ENCODE measurements around the gene TXNDC16.

Gene TXNDC16

GRCh38 chr14:52551696-52552062 is 626 bp downstream of the TXNDC16 start:
- TF ChIP-seq, protein P1, sequence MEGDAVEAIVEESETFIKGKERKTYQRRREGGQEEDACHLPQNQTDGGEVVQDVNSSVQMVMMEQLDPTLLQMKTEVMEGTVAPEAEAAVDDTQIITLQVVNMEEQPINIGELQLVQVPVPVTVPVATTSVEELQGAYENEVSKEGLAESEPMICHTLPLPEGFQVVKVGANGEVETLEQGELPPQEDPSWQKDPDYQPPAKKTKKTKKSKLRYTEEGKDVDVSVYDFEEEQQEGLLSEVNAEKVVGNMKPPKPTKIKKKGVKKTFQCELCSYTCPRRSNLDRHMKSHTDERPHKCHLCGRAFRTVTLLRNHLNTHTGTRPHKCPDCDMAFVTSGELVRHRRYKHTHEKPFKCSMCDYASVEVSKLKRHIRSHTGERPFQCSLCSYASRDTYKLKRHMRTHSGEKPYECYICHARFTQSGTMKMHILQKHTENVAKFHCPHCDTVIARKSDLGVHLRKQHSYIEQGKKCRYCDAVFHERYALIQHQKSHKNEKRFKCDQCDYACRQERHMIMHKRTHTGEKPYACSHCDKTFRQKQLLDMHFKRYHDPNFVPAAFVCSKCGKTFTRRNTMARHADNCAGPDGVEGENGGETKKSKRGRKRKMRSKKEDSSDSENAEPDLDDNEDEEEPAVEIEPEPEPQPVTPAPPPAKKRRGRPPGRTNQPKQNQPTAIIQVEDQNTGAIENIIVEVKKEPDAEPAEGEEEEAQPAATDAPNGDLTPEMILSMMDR (IDR thresholded peaks at IDR 0.05; ENCODE audit: borderline replicate concordance, insufficient read depth, low read depth, low read length): 0 out of 2 replicates have a peak, but pooled peaks have one; percentile 7
- H3K4me3 ChIP-seq (ENCODE audit: low read depth, low read length): peak overlapping the region; percentile 77

DNA sequence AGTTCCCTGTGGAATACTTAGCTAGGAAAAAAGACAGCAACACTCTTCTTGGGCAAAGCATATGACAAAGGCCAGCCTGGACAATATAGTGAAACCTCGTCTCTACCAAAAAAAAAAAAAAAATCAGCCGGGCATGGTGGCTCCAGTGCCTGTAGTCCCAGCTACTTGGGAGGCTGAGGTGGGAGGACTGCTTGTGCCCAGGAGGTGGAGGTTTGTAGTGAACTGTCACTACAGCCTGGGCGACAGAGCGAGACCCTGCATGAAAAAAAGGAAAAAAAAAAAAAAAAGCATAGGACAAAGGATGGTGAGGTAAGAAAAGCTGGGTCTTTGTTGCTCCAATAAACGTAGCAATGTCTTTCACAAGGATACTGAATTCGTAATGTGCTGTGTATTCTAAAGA is 1.1 kb downstream of the TXNDC16 start:
- TF ChIP-seq, protein P1 (IDR thresholded peaks at IDR 0.05; ENCODE audit: borderline replicate concordance, insufficient read depth, low read depth, low read length): no peak
- peak overlapping the region; percentile 77 for H3K4me3 ChIP-seq (ENCODE audit: low read depth, low read length)

GRCh38 chr14:52550661-52551060 is 1.6 kb downstream of the TXNDC16 start:
- TF ChIP-seq, protein P1 (IDR thresholded peaks at IDR 0.05; ENCODE audit: borderline replicate concordance, insufficient read depth, low read depth, low read length): no peak
- H3K4me3 ChIP-seq (ENCODE audit: low read depth, low read length): peak overlapping the region; percentile 26

DNA sequence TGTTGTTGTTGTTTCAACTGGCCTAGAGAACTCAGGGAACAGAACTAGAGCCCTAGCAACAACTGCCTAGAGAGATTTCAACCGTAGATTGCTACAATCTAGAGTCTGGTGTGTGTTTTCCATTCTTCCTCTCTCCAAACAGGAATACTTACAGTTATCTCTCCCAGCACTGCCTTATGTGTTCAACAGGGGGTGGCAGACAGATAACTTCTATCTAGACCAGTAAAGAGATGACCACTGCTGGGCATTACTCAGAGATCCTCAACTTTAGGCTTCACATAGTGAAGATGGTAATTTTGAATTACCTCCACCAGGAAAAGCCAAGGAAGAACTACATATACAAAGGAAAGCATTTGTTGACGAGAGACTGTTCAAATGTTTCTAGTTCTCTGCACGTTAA is 4.8 kb downstream of the TXNDC16 start:
- TF ChIP-seq, protein P1 (IDR thresholded peaks at IDR 0.05; ENCODE audit: borderline replicate concordance, insufficient read depth, low read depth, low read length): no peak
- no peak overlapping the region for H3K4me3 ChIP-seq (ENCODE audit: low read depth, low read length)

- no peak overlapping the region for H3K4me3 ChIP-seq (ENCODE audit: low read depth, low read length)
- TF ChIP-seq, protein P1 (IDR thresholded peaks at IDR 0.05; ENCODE audit: borderline replicate concordance, insufficient read depth, low read depth, low read length): no peak
Observed at GRCh38 chr14:52547027-52547426, 5.3 kb downstream of the TXNDC16 start.

DNA sequence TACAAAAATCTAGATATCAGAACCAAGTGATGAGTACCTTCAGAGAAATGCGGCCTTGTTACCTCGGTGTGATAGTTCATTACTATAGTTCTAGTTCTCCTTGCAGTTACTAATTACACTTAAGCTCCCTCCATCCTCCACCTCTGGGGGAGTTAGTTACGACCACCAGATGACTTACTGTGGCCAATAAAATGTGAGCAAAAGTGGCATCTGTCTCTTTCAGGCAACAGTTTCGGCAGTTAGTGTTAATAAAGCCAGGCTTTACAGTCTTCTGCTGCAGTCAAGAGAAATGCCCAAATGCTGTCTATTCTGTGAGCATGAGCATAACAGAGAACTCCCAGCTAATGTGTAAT is 6.0 kb downstream of the TXNDC16 start:
- TF ChIP-seq, protein P1 (IDR thresholded peaks at IDR 0.05; ENCODE audit: borderline replicate concordance, insufficient read depth, low read depth, low read length): no peak
- no peak overlapping the region for H3K4me3 ChIP-seq (ENCODE audit: low read depth, low read length)

DNA sequence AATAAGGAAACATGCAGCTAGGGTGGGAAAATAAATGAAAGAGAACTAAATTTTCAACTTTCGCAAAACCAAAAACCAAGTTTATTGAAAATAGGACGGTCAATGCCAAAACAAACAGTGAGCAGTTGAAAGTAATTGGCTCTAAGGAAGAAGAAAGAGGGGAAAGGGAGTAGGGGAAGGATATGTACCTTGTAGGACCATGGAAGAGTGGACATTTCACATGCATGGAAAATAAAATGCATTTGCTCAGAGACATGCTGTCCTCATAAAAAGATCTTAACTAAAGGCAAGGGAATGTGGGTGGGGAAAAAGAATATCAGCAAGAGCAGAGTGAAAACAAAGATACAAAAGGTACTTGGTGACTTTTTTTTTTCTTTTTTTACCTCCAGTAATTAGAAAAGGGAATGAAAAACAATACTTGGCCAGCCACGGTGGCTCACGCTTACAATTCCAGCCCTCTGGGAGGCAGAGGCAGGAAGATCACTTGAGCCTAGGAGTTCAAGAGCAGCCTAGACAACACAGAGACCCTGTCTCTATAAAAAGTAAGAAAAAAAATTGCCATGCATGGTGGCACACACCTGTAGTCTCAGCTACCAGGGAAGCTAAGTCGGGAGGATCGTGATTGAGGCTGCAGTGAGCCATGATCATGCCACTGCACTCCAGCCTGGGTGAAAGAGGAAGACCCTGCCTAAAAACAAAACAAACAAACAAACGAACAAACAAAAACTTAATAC is 6.6 kb downstream of the TXNDC16 start:
- TF ChIP-seq, protein P1 (IDR thresholded peaks at IDR 0.05; ENCODE audit: borderline replicate concordance, insufficient read depth, low read depth, low read length): no peak
- H3K4me3 ChIP-seq (ENCODE audit: low read depth, low read length): no peak overlapping the region

Data from GM12875 (cell line).